ENCODE results near the gene CHST13. TPM values are rescaled to one million over a fixed set of nuclear protein-coding genes. Genes with fewer than 3 reads are reported as not detected.

CHST13 gene
- total and polyA plus RNA-seq, 2 donors (not counting 3 experiments of a cell fraction or from before 2014, with no cell fraction given), result 0.04 TPM; not detected in 1

DNA sequence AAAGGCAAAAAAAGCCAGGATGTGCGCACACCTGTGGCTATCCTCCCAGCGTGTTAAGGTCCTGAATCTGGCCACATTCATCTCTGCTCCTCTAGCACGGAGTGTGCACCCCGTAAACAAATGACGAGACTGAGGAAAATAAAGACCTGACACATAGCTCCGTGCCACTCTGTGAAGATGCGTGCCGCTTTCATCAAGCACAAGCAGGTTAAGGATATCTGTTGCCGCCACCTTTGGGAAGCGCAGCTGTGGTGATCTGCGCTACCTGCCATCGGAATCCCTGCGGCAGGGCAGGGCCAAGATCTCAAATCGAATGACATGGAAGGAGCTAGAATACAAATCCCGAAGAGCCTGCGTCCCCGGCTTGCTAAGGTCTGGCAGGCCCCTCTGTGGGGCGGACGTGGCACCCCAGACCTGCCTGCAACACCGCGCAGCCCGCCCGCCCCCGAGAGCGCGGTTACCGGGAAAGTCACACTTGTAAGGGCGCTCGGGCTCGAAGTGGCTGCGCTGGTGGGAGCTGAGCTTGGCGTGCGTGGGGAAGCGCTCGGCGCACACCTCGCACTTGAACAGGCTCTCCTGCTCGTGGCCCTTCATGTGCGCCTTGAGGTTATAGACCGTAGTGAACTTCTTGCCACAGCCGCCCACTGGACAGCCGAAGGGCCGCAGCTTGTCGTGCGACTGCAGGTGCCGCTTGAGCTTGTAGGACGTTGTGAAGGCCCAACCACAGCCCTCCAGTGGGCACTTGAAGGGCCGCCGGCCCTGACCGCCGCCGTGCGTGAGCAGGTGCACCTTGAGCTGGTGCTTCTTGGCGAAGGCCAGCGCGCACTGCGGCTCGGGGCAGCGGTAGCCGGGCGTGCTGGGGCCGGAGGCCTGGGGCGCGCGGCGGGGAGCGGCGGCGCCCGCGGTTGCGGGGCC is 49.2 kb upstream of the CHST13 start:
- peak overlapping the region; percentile 41 for H3K4me2 ChIP-seq (ENCODE audit: insufficient read depth, low read length)
- H3K4me1 ChIP-seq (ENCODE audit: control insufficient read depth, extremely low read depth, insufficient read depth, low read length), result peaks cover 33% of the 10 kb centered on the region
- no peaks in the 10 kb centered on the region for H3K9me1 ChIP-seq (replicated peaks; ENCODE audit: control insufficient read depth, extremely low read depth, insufficient read depth, low read length)
- ChIA-PET CTCF (interaction anchor here (1.0 to 2.2 kb wide), 7 partner anchors 12 to 341 kb away, joined by 3 to 8 read pairs (median 5); no protein-coding TSS in a partner anchor), POLR2A (no interaction called here)
- dilution Hi-C loops (cut with MboI; ENCODE audit: extremely low pct_ligation_motif_present, low sequenced_read_pairs) (no loop called here), intact Hi-C loops (cut with micrococcal nuclease) (loop anchor here (2.0 to 10.0 kb wide), 4 partner anchors 216 to 560 kb away; partner anchors contain the start of gene CHCHD6)
- TF ChIP-seq, protein P1, sequence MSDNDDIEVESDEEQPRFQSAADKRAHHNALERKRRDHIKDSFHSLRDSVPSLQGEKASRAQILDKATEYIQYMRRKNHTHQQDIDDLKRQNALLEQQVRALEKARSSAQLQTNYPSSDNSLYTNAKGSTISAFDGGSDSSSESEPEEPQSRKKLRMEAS (IDR thresholded peaks at IDR 0.05; ENCODE audit: insufficient read depth, insufficient read length), result no peak
- TF ChIP-seq POLR2A (IDR thresholded peaks at IDR 0.05; ENCODE audit: low read depth, low read length), result no peak
- TF ChIP-seq, protein P2, sequence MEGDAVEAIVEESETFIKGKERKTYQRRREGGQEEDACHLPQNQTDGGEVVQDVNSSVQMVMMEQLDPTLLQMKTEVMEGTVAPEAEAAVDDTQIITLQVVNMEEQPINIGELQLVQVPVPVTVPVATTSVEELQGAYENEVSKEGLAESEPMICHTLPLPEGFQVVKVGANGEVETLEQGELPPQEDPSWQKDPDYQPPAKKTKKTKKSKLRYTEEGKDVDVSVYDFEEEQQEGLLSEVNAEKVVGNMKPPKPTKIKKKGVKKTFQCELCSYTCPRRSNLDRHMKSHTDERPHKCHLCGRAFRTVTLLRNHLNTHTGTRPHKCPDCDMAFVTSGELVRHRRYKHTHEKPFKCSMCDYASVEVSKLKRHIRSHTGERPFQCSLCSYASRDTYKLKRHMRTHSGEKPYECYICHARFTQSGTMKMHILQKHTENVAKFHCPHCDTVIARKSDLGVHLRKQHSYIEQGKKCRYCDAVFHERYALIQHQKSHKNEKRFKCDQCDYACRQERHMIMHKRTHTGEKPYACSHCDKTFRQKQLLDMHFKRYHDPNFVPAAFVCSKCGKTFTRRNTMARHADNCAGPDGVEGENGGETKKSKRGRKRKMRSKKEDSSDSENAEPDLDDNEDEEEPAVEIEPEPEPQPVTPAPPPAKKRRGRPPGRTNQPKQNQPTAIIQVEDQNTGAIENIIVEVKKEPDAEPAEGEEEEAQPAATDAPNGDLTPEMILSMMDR (IDR thresholded peaks at IDR 0.05; ENCODE audit: extremely low read depth in 1 of 2, insufficient read depth in 1 of 2, low read depth in 1 of 2, low read length in 2 of 2), result peak in 1 of 2 donors; percentile 18
- BruUV-seq (replicated peaks), result TSS peak; percentile 28
- no peaks in the 10 kb centered on the region for H3K9me3 ChIP-seq (replicated peaks; ENCODE audit: control insufficient read depth, insufficient read depth, low read length)
- peak overlapping the region; percentile 12 to 72 (median 42) for H3K4me3 ChIP-seq (replicated peaks in 1 of 3; ENCODE audit: insufficient read depth in 1 of 3, low read depth in 1 of 3, low read length in 3 of 3)
- FAIRE-seq, result peak; percentile 52
- H3K79me2 ChIP-seq (ENCODE audit: control insufficient read depth, insufficient read depth, low read length), result peaks cover 41% of the 10 kb centered on the region
- H3K9ac ChIP-seq (replicated peaks; ENCODE audit: extremely low read depth, insufficient read depth, low read length), result peak overlapping the region; percentile 75
- H3K27ac ChIP-seq (ENCODE audit: insufficient read depth, low read depth, low read length), result peak overlapping the region; percentile 19
- DNase-seq (ENCODE audit: low read depth, low spot score), result peak; percentile 65
- peaks cover 9 to 12% of the 10 kb centered on the region in 2 experiments for H3K36me3 ChIP-seq (ENCODE audit: control insufficient read depth in 2 of 2, extremely low read depth in 1 of 2, insufficient read depth in 2 of 2, low read length in 2 of 2)
- peak overlapping the region; percentile 36 for H2AFZ ChIP-seq (ENCODE audit: low read depth, low read length)
- no peaks in the 10 kb centered on the region for H4K20me1 ChIP-seq (replicated peaks; ENCODE audit: control insufficient read depth, extremely low read depth, insufficient read depth, low read length)
- H3K27me3 ChIP-seq (ENCODE audit: control insufficient read depth in 2 of 2, insufficient read depth in 2 of 2, low read length in 2 of 2), result no peaks in the 10 kb centered on the region

Measured in endothelial cell of umbilical vein (primary cell).